Neuronal stem cell (in vitro differentiated cells): Measurements from ENCODE around the gene HSPB1.

ENCODE experiments used
- DNase-seq: peaks from one replicate; pipeline ENCODE4 v3.0.0-alpha.2; 2013; ENCODE audit warnings: low spot score
- H2AFZ ChIP-seq: one replicate; pipeline ENCODE4 v1.6.1; 2013; ENCODE audit warnings: mild to moderate bottlenecking, low read length, inconsistent platforms
- H2AK5ac ChIP-seq: 2 replicates; pipeline ENCODE4 v1.6.1; 2013; ENCODE audit warnings: low read depth, mild to moderate bottlenecking, inconsistent platforms, low read length, moderate library complexity, mixed read lengths
- H2BK120ac ChIP-seq: 2 replicates; pipeline ENCODE4 v1.6.1; 2013; ENCODE audit warnings: low read depth, mild to moderate bottlenecking, inconsistent platforms, low read length, moderate library complexity, mixed read lengths
- H2BK12ac ChIP-seq: one replicate; pipeline ENCODE4 v1.6.1; 2013; ENCODE audit warnings: low read length, inconsistent platforms
- H2BK15ac ChIP-seq: 2 replicates; pipeline ENCODE4 v1.6.1; 2013; ENCODE audit warnings: mild to moderate bottlenecking, low read length, inconsistent platforms, mixed read lengths
- H2BK5ac ChIP-seq: one replicate; pipeline ENCODE4 v1.6.1; 2013; ENCODE audit warnings: inconsistent platforms, mild to moderate bottlenecking, low read length, moderate library complexity
- H3K14ac ChIP-seq: one replicate; pipeline ENCODE4 v1.6.1; 2013; ENCODE audit warnings: low read length, inconsistent platforms
- H3K18ac ChIP-seq: 2 replicates; pipeline ENCODE4 v1.6.1; 2013; ENCODE audit warnings: low read length, inconsistent platforms
- H3K23ac ChIP-seq: 2 replicates; pipeline ENCODE4 v1.6.1; 2013; ENCODE audit warnings: low read depth, mild to moderate bottlenecking, mixed read lengths, low read length, inconsistent platforms; ENCODE audit not compliant: poor library complexity
- H3K27ac ChIP-seq: replicated peaks from 3 replicates; pipeline ENCODE4 v1.5.1; 2013; ENCODE audit warnings: low read length, inconsistent platforms
- H3K27me3 ChIP-seq, 3 experiments: 2 replicates each; pipeline ENCODE4 v1.6.1; 2013; ENCODE audit warnings: low read length in 3 of 3, mild to moderate bottlenecking in 2 of 3, inconsistent platforms in 1 of 3, low read depth in 1 of 3, mixed read lengths in 1 of 3, moderate library complexity in 1 of 3; ENCODE audit not compliant: control insufficient read depth in 3 of 3, insufficient read depth in 3 of 3
- H3K36me3 ChIP-seq, 2 donors: replicated peaks in 1 of 2; 2 replicates each; pipeline ENCODE4 v1.6.1; 2013; ENCODE audit warnings: low read length in 2 of 2; ENCODE audit not compliant: control insufficient read depth in 2 of 2, insufficient read depth in 2 of 2
- H3K4ac ChIP-seq: 2 replicates; pipeline ENCODE4 v1.6.1; 2013; ENCODE audit warnings: inconsistent platforms, mild to moderate bottlenecking, low read length, moderate library complexity
- H3K4me1 ChIP-seq, 2 donors: 1 replicate in 1 of 2; 2 replicates in 1 of 2; pipeline ENCODE4 v1.6.1; 2013; ENCODE audit warnings: low read length in 2 of 2, low read depth in 1 of 2; ENCODE audit not compliant: control insufficient read depth in 2 of 2, insufficient read depth in 1 of 2
- H3K4me2 ChIP-seq: one replicate; pipeline ENCODE4 v1.6.1; 2013; ENCODE audit warnings: mild to moderate bottlenecking, low read length, inconsistent platforms; ENCODE audit not compliant: insufficient read depth, poor library complexity, severe bottlenecking
- H3K4me3 ChIP-seq, 2 donors: 2 replicates each; pipeline ENCODE4 v1.5.1; 2013; ENCODE audit warnings: low read length in 2 of 2, mild to moderate bottlenecking in 2 of 2, inconsistent platforms in 1 of 2, moderate library complexity in 1 of 2
- H3K79me1 ChIP-seq: one replicate; pipeline ENCODE4 v1.6.1; 2013; ENCODE audit warnings: low read depth, mild to moderate bottlenecking, inconsistent platforms, low read length, moderate library complexity
- H3K9ac ChIP-seq: one replicate; pipeline ENCODE4 v1.6.1; 2013; ENCODE audit warnings: mild to moderate bottlenecking, low read depth, low read length, inconsistent platforms; ENCODE audit not compliant: poor library complexity
- H3K9me3 ChIP-seq, 2 donors: replicated peaks in 1 of 2; 2 replicates each; pipeline versions ENCODE3 to v1.6.1; 2013; ENCODE audit warnings: low read length in 2 of 2, mild to moderate bottlenecking in 2 of 2, inconsistent platforms in 1 of 2, low read depth in 1 of 2, mixed read lengths in 1 of 2, moderate library complexity in 1 of 2; ENCODE audit not compliant: control insufficient read depth in 2 of 2, insufficient read depth in 1 of 2
- H4K8ac ChIP-seq: one replicate; pipeline ENCODE4 v1.6.1; 2013; ENCODE audit warnings: low read depth, mild to moderate bottlenecking, inconsistent platforms, low read length, moderate library complexity
- H4K91ac ChIP-seq: one replicate; pipeline ENCODE4 v1.6.1; 2013; ENCODE audit warnings: low read length, low read depth, mild to moderate bottlenecking, inconsistent platforms; ENCODE audit not compliant: poor library complexity
- WGBS, 2 donors: extraction: QIAGEN DNeasy Blood & Tissue Kit; methylation state at CpG; one replicate each; pipeline ENCODE4 v1.1.7; 2013; ENCODE audit warnings: missing lambda C conversion rate in 2 of 2, mixed read lengths in 1 of 2; ENCODE audit not compliant: insufficient read length in 2 of 2, insufficient replicate concordance in 1 of 2; ENCODE audit errors: extremely low coverage in 2 of 2; 5-methylcytosine and 5-hydroxymethylcytosine counted together

Gene HSPB1

DNA sequence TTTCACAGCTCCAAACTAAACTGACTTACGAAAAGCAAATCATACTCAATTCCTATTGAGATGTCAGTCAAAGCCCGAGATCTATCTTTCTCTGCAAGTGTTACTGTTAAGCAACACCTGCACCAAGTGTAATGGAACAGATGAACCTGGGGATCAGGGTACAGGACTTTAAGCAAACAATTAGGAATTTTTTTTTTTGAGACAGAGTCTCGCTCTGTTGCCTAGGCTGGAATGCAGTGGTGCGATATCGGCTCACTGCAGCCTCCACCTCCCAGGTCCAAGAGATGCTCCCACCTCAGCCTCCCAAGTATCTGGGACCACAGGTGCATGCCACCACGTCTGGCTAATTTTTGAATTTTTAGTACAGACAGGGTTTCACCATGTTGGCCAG, 41.5 kb downstream of the HSPB1 start:
- no peak overlapping the region for H2BK15ac ChIP-seq
- DNase-seq: no peak
- no peak overlapping the region for H3K14ac ChIP-seq
- H3K4ac ChIP-seq: no peak overlapping the region
- no CpG with 5 or more reads among the region's 6 CpGs for WGBS, 2 donors
- no peak overlapping the region for H3K23ac ChIP-seq
- no peak overlapping the region for H4K91ac ChIP-seq
- no peak overlapping the region for H3K27ac ChIP-seq
- no peak overlapping the region for H2BK120ac ChIP-seq
- no peak overlapping the region for H3K18ac ChIP-seq
- H3K79me1 ChIP-seq: peaks cover 4% of the 10 kb centered on the region
- no peak overlapping the region for H2AFZ ChIP-seq
- H3K36me3 ChIP-seq: peaks cover 35 to 95% of the 10 kb centered on the region in 2 donors
- H3K4me1 ChIP-seq: peaks cover 0 to 6% of the 10 kb centered on the region in 2 donors
- no peak overlapping the region for H4K8ac ChIP-seq
- no peak overlapping the region for H2AK5ac ChIP-seq
- H3K4me2 ChIP-seq: no peak overlapping the region
- no peaks in the 10 kb centered on the region for H3K27me3 ChIP-seq
- no peak overlapping the region for H3K9ac ChIP-seq
- H3K9me3 ChIP-seq: peaks cover 0 to 4% of the 10 kb centered on the region in 2 donors
- H3K4me3 ChIP-seq: no peak overlapping the region
- no peak overlapping the region for H2BK5ac ChIP-seq
- no peak overlapping the region for H2BK12ac ChIP-seq

DNA sequence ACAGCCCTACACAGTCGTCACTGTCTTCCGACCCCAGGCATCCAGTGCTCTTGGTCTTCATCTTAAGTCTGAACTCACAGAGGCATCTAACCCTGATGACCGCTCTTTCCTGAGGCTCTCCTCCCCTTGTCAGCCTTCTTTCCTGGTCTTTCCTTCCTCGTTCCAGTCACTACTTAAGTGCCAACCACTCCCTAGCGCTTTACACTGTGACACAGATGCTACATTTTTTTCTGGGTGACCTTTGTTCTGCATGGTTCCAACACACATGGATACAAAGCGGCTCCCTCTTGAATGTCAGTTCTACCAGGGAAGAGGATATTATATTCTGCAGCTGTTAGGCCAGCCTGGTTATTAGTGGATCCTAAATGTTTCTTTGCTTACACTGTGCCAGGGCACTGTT, 43.6 kb downstream of the HSPB1 start:
- no peak overlapping the region for H2AFZ ChIP-seq
- WGBS, 2 donors: no CpG with 5 or more reads among the region's 6 CpGs
- no peak overlapping the region for H2BK15ac ChIP-seq
- no peak overlapping the region for H3K27ac ChIP-seq
- H3K4ac ChIP-seq: no peak overlapping the region
- no peak overlapping the region for H2BK12ac ChIP-seq
- H3K9me3 ChIP-seq: peaks cover 0 to 14% of the 10 kb centered on the region in 2 donors
- H3K4me1 ChIP-seq: peaks cover 0 to 6% of the 10 kb centered on the region in 2 donors
- no peak overlapping the region for H2AK5ac ChIP-seq
- no peaks in the 10 kb centered on the region for H3K27me3 ChIP-seq
- DNase-seq: no peak
- H3K14ac ChIP-seq: no peak overlapping the region
- no peak overlapping the region for H2BK120ac ChIP-seq
- H4K91ac ChIP-seq: no peak overlapping the region
- H3K36me3 ChIP-seq: peaks cover 44 to 96% of the 10 kb centered on the region in 2 donors
- no peak overlapping the region for H2BK5ac ChIP-seq
- no peak overlapping the region for H3K4me2 ChIP-seq
- H3K18ac ChIP-seq: no peak overlapping the region
- H3K4me3 ChIP-seq: no peak overlapping the region
- no peak overlapping the region for H4K8ac ChIP-seq
- peaks cover 5% of the 10 kb centered on the region for H3K79me1 ChIP-seq
- H3K23ac ChIP-seq: no peak overlapping the region
- no peak overlapping the region for H3K9ac ChIP-seq

DNA sequence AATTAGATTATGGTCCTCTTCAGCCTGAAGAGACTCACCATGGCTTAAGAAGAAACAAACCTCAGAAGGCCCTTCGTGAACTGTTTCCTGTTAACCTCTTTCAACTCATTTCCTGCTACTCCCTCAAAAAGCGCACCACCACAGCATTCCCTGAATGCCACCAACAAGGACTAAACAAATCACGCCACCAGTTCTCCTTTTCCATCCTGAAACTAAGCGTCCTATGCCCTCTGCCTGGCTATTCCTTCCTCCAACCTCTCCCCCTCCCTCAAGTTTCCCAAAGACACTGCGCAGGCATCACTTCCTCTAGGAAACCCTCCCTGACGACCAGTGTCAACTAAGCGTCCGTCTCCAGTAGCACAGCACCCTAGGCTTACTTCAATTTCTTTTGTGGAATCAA, 44.3 kb downstream of the HSPB1 start:
- Histone ChIP-seq H4K91ac (no peak overlapping the region), H3K4me1 (peaks cover 0 to 6% of the 10 kb centered on the region in 2 donors), H3K18ac (no peak overlapping the region), H2AK5ac (no peak overlapping the region), H2BK5ac (no peak overlapping the region), H3K4me3 (no peak overlapping the region), H3K23ac (no peak overlapping the region), H2BK120ac (no peak overlapping the region), H3K9me3 (peaks cover 2 to 21% of the 10 kb centered on the region in 2 donors), H2BK15ac (no peak overlapping the region), H3K9ac (no peak overlapping the region), H3K27me3 (no peaks in the 10 kb centered on the region), H2AFZ (no peak overlapping the region), H4K8ac (no peak overlapping the region), H3K36me3 (peaks cover 46 to 96% of the 10 kb centered on the region in 2 donors), H2BK12ac (no peak overlapping the region), H3K79me1 (peaks cover 5% of the 10 kb centered on the region), H3K14ac (no peak overlapping the region), H3K4me2 (no peak overlapping the region), H3K27ac (no peak overlapping the region), H3K4ac (no peak overlapping the region)
- no CpG with 5 or more reads among the region's 8 CpGs for WGBS, 2 donors
- DNase-seq: no peak

GRCh38 chr7:76347710-76348109, 45.2 kb downstream of the HSPB1 start:
- H2AK5ac ChIP-seq: no peak overlapping the region
- no CpG with 5 or more reads among the region's 5 CpGs for WGBS, 2 donors
- H3K36me3 ChIP-seq: peaks cover 44 to 96% of the 10 kb centered on the region in 2 donors
- H2BK15ac ChIP-seq: no peak overlapping the region
- H4K8ac ChIP-seq: no peak overlapping the region
- no peak overlapping the region for H3K4me2 ChIP-seq
- no peak overlapping the region for H4K91ac ChIP-seq
- no peak for DNase-seq
- H2BK5ac ChIP-seq: no peak overlapping the region
- H2BK120ac ChIP-seq: no peak overlapping the region
- peaks cover 5 to 30% of the 10 kb centered on the region in 2 donors for H3K9me3 ChIP-seq
- no peaks in the 10 kb centered on the region for H3K27me3 ChIP-seq
- no peak overlapping the region for H3K23ac ChIP-seq
- H3K4me1 ChIP-seq: peaks cover 0 to 6% of the 10 kb centered on the region in 2 donors
- no peak overlapping the region for H3K4me3 ChIP-seq
- no peak overlapping the region for H3K14ac ChIP-seq
- no peak overlapping the region for H3K27ac ChIP-seq
- H3K4ac ChIP-seq: no peak overlapping the region
- no peak overlapping the region for H3K18ac ChIP-seq
- H3K79me1 ChIP-seq: peaks cover 7% of the 10 kb centered on the region
- H2AFZ ChIP-seq: no peak overlapping the region
- no peak overlapping the region for H2BK12ac ChIP-seq
- no peak overlapping the region for H3K9ac ChIP-seq
